ENCODE measurements around the gene RRP7A. TPM values are rescaled to one million over a fixed set of nuclear protein-coding genes. Genes with fewer than 3 reads are reported as not detected.
"Not testable (repeated sequence)": the region's sequence is repeated elsewhere in the genome, so short reads cannot be mapped to it uniquely, and the experiment has no call there.

Gene RRP7A
- total RNA-seq, 1 donor from 2014 or later, result 52.2 TPM

GRCh38 chr22:42493393-42493792 is 26.2 kb downstream of the RRP7A start:
- Mint-ChIP-seq H3K27ac (no peak overlapping the region), H3K4me1 (peaks cover 7% of the 10 kb centered on the region), H3K4me3 (no peak overlapping the region), H3K9me3 (no peaks in the 10 kb centered on the region), H3K36me3 (no peaks in the 10 kb centered on the region), H3K27me3 (ENCODE audit: low read depth) (no peaks in the 10 kb centered on the region)
- TF ChIP-seq CTCF (IDR thresholded peaks at IDR 0.05; ENCODE audit: unreplicated experiment), result no peak
- DNase-seq (ENCODE audit: low spot score in 2 of 2, unreplicated experiment in 2 of 2), result no peak

- Mint-ChIP-seq H3K4me3 (no peak overlapping the region), H3K9me3 (no peaks in the 10 kb centered on the region), H3K36me3 (no peaks in the 10 kb centered on the region), H3K27me3 (ENCODE audit: low read depth) (no peaks in the 10 kb centered on the region), H3K27ac (no peak overlapping the region), H3K4me1 (peaks cover 3% of the 10 kb centered on the region)
- DNase-seq (ENCODE audit: low spot score in 2 of 2, unreplicated experiment in 2 of 2), result no peak
- no peak for TF ChIP-seq CTCF (IDR thresholded peaks at IDR 0.05; ENCODE audit: unreplicated experiment)
Observed at GRCh38 chr22:42492323-42492690, 27.3 kb downstream of the RRP7A start.

GRCh38 chr22:42490243-42490832 is 29.3 kb downstream of the RRP7A start:
- Mint-ChIP-seq H3K4me3 (no peak overlapping the region), H3K4me1 (peaks cover 3% of the 10 kb centered on the region), H3K27me3 (ENCODE audit: low read depth) (no peaks in the 10 kb centered on the region), H3K27ac (no peak overlapping the region), H3K36me3 (no peaks in the 10 kb centered on the region), H3K9me3 (no peaks in the 10 kb centered on the region)
- TF ChIP-seq CTCF (IDR thresholded peaks at IDR 0.05; ENCODE audit: unreplicated experiment), result no peak
- DNase-seq (ENCODE audit: low spot score in 2 of 2, unreplicated experiment in 2 of 2), result no peak

- H3K27me3 Mint-ChIP-seq (ENCODE audit: low read depth), result no peaks in the 10 kb centered on the region
- H3K4me1 Mint-ChIP-seq, result peaks cover 3% of the 10 kb centered on the region
- no peak overlapping the region for H3K27ac Mint-ChIP-seq
- no peaks in the 10 kb centered on the region for H3K9me3 Mint-ChIP-seq
- H3K36me3 Mint-ChIP-seq, result no peaks in the 10 kb centered on the region
- DNase-seq (ENCODE audit: low spot score in 2 of 2, unreplicated experiment in 2 of 2), result no peak
- H3K4me3 Mint-ChIP-seq, result no peak overlapping the region
- TF ChIP-seq CTCF (IDR thresholded peaks at IDR 0.05; ENCODE audit: unreplicated experiment), result no peak
Observed at GRCh38 chr22:42489000-42489399, 30.6 kb downstream of the RRP7A start.

GRCh38 chr22:42484506-42484905 is 35.1 kb downstream of the RRP7A start:
- H3K36me3 Mint-ChIP-seq, result no peaks in the 10 kb centered on the region
- no peak overlapping the region for H3K4me3 Mint-ChIP-seq
- no peaks in the 10 kb centered on the region for H3K9me3 Mint-ChIP-seq
- H3K27me3 Mint-ChIP-seq (ENCODE audit: low read depth), result no peaks in the 10 kb centered on the region
- no peak for TF ChIP-seq CTCF (IDR thresholded peaks at IDR 0.05; ENCODE audit: unreplicated experiment)
- H3K4me1 Mint-ChIP-seq, result peaks cover 4% of the 10 kb centered on the region
- H3K27ac Mint-ChIP-seq, result no peak overlapping the region
- no peak for DNase-seq (ENCODE audit: low spot score in 2 of 2, unreplicated experiment in 2 of 2)

- H3K36me3 Mint-ChIP-seq; H3K4me1 Mint-ChIP-seq; DNase-seq (ENCODE audit: low spot score in 2 of 2, unreplicated experiment in 2 of 2); H3K27ac Mint-ChIP-seq; H3K4me3 Mint-ChIP-seq; H3K27me3 Mint-ChIP-seq (ENCODE audit: low read depth); H3K9me3 Mint-ChIP-seq: not testable (repeated sequence)
Observed at GRCh38 chr22:42483610-42484223, 35.9 kb downstream of the RRP7A start.
